Astrocyte of the cerebellum (primary cell): Measurements from ENCODE around the gene FANK1.

ENCODE experiments used
- DNase-seq: peaks from one replicate; pipeline ENCODE4 v3.0.0-alpha.2; 2011; ENCODE audit warnings: low read depth
- H3K4me3 ChIP-seq: 2 replicates; pipeline ENCODE4 v1.5.1; 2011; ENCODE audit warnings: mild to moderate bottlenecking, low read depth, low read length, moderate library complexity
- in situ Hi-C: cut with HindIII; loops from 2 replicates; pipeline ENCODE4 v1.10.0; 2017; ENCODE audit warnings: low sequenced_read_pairs
- TF ChIP-seq, protein P1 (sequence below): IDR thresholded peaks from 2 replicates; pipeline ENCODE4 v1.5.1; 2012; ENCODE audit warnings: low read length, low read depth, moderate library complexity, mild to moderate bottlenecking; ENCODE audit errors: missing control alignments

The FANK1 gene

DNA sequence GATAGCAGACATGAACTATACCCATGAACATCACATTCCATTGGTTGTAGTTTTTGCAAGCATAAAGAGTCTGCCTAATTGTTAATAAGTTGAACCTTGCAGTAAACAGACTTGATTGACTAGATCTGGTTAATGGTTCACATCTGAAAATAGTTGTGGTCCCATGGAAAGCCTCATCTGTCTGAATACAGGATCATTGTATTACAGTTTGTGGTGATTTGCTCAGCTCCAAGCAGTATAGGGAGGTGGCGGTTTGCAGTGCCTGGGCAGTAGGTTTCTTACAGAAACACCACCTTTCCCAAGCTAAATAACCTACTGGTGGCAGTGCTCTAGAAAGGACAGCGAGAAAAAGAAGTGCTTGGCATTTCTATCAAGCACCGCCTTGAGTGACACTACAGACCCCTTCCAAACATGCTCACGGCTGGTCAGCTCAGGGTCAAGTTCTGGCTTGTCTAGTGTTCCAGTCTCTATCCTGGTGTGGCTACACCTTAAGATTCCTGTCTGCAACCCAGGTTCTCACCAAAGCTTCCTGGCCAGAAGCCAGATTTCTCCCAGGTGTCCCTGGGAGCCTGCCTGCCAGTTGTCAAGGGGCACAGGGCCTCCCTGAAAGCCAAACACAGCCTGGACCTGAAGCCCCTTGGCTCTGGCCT, 119.9 kb downstream of the FANK1 start:
- DNase-seq, result no peak
- in situ Hi-C loops, result no loop called here
- TF ChIP-seq, protein P1, sequence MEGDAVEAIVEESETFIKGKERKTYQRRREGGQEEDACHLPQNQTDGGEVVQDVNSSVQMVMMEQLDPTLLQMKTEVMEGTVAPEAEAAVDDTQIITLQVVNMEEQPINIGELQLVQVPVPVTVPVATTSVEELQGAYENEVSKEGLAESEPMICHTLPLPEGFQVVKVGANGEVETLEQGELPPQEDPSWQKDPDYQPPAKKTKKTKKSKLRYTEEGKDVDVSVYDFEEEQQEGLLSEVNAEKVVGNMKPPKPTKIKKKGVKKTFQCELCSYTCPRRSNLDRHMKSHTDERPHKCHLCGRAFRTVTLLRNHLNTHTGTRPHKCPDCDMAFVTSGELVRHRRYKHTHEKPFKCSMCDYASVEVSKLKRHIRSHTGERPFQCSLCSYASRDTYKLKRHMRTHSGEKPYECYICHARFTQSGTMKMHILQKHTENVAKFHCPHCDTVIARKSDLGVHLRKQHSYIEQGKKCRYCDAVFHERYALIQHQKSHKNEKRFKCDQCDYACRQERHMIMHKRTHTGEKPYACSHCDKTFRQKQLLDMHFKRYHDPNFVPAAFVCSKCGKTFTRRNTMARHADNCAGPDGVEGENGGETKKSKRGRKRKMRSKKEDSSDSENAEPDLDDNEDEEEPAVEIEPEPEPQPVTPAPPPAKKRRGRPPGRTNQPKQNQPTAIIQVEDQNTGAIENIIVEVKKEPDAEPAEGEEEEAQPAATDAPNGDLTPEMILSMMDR, result no peak
- no peak overlapping the region for H3K4me3 ChIP-seq

DNA sequence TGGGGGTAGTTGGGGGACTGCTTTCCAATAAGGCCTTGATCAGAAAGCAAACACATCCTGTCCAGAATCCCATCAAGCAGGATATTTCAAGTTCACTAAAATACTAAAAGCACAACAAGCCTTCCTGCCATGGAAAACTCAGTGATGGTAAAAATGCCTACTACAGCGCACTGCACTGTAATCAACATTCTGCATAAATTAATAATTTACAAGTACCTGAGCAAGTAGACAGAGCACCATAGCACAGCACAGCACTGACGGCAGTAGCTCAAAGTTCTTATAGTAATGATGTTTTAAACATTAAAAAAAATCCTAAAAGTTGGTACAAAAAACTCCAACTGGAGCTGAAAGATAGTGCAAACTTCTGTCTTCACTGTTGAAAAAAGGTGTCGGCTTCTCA, 120.5 kb downstream of the FANK1 start:
- no peak overlapping the region for H3K4me3 ChIP-seq
- in situ Hi-C loops, result no loop called here
- TF ChIP-seq, protein P1, result no peak
- DNase-seq, result no peak

DNA sequence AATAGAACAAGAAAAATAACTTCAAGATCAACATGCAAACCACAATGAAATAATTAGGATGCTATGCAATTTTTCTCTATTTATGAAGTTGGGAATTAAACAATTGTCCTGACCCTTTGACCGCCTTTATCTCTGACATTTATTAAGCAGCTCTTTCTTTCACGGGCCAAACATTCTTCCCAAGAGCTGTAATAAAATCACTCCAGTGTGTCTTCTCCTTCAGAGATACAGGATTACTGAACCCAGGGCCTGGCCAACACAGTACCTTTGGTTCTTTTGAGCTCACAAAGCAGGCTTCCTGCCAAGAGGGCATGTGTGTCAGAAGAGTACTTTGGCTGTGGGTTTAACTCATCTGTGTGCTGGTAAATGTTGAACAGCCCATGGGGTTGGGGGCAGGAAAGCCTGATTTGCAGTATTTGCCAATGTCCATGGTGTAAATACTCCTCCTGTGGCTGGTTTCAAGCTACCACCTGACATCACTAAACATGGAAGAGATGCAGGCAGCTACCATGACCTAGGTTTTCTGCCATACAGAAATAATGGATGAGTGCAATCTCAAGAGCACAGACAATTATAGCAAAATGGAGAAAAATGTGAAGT, 121.7 kb downstream of the FANK1 start:
- TF ChIP-seq, protein P1, result no peak
- in situ Hi-C loops, result no loop called here
- no peak for DNase-seq
- H3K4me3 ChIP-seq, result no peak overlapping the region

DNA sequence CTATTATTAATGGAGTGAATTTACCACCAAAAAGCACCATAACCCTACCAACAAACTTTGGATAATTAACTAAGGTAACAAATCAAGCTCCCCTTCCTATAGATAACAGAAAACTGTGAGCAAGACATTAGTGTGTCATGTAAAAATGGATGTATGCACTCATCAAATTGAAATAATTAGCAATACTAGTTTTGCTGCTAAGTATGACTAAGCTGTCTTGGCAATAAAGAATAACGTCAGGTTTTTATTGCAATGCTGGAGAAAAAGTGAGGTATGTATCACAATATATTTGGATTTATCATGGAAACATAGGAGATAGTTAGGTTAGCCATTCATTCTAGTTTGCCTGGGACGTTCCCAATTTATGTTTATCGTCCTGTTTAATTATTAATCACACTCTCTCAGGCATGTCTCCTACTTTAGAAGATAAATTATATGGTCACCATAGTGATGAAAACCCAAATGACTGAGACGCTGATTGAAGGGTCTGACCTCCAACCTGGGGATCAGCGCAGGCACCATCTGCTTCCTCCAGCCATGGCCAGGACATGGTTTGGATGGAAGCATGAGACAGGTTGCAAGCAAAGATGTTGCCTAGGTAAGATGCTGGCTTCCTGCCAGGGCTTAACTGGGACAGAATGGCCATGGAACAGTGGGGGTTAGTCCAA, 125.6 kb downstream of the FANK1 start:
- TF ChIP-seq, protein P1, result no peak
- H3K4me3 ChIP-seq, result no peak overlapping the region
- DNase-seq, result no peak
- in situ Hi-C loops, result no loop called here

DNA sequence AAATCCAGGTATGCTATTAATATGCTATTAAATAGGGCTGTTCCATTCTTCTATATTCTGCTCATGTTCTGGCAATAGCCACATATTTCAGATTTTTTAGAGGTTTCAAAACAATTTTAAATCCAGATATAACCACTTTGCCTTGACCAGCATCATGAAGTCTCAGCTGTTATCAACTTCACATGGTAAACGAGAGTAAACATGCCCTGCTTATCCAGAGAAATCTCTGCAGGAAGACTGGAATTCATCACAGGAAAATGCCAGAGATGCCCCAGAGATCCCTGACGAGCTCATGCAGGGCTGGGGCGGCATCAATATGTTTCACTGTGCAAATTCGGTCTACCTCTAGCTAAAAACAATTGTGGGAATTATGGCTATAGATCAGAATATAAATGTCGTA, 126.5 kb downstream of the FANK1 start:
- TF ChIP-seq, protein P1, result no peak
- in situ Hi-C loops, result no loop called here
- no peak for DNase-seq
- H3K4me3 ChIP-seq, result no peak overlapping the region

DNA sequence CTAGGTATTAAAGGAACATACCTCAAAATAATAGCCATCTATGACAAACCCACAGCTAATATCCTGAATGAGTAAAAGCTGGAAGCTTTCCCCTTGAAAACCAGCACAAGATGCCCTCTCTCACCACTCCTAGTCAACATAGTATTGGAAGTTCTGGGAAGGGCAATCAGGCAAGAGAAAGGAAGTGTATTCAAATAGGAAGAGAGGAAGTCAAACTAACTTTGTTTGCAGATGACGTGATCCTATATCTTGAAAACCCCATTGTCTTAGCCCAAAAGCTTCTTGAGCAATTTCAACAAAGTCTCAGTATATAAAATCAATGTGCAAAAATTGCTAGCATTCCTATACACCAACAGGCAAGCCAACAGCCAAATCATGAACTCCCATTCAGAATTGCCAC, 131.3 kb downstream of the FANK1 start:
- no peak for DNase-seq
- H3K4me3 ChIP-seq, result no peak overlapping the region
- in situ Hi-C loops, result no loop called here
- TF ChIP-seq, protein P1, result no peak
